Erythroblast (primary cell): ENCODE data around the gene DCLRE1A.

Experiments
- GATA1 ChIP-seq: IDR thresholded peaks from 2 replicates; pipeline ENCODE4 v1.6.1; 2011; ENCODE audit warnings: low read depth, mild to moderate bottlenecking, control low read depth, low read length, moderate library complexity
- POLR2A ChIP-seq: IDR thresholded peaks from 2 replicates; pipeline ENCODE4 v1.6.1; 2011; ENCODE audit warnings: mild to moderate bottlenecking, low read length

DNA sequence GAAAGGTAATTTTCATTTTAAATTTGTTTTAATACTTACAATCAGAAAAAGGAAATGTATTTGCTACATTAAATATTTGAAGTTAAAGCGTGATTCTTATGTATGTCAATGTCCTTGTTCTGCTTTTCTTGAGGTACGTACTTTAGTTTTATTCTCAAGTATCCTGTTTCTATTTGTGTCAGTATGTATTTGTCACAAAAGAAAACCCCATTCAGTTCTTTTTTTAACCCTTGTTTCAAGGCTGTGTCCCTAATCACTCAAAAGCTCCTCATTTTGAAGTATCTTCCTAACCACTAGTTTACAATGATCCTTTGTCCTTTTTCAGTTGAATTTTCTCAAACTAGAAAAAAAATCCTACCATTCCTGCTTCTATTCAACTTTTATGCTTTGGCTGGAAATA is 25.8 kb upstream of the DCLRE1A start:
- TF ChIP-seq POLR2A (no peak), GATA1 (no peak)
